Measurements from ENCODE around the gene STRN.

- TF ChIP-seq CTCF (IDR thresholded peaks at IDR 0.05; ENCODE audit: low read depth, low read length) (no peak), EZH2phosphoT487 (IDR thresholded peaks at IDR 0.05; ENCODE audit: low read depth) (no peak)
Observed at GRCh38 chr2:36965206-36965605, 1.1 kb downstream of the STRN start.
